GM12874 (cell line): ENCODE measurements around the gene RTP4.

Experiments used
- CTCF ChIP-seq: IDR thresholded peaks from 2 replicates; pipeline ENCODE4 v1.5.1; 2011; ENCODE audit warnings: low read depth, mild to moderate bottlenecking, control low read depth, low read length, moderate library complexity; ENCODE audit not compliant: insufficient read depth

The RTP4 gene

GRCh38 chr3:187368251-187369088 lies at the start of gene RTP4:
Gene RTP4 (plus strand): TSS chr3:187368385. CDS start chr3:187368442, 57 bp downstream.
- no peak for TF ChIP-seq CTCF

GRCh38 chr3:187318819-187319616 lies 49.2 kb upstream of the RTP4 start:
- peak; percentile 76 for TF ChIP-seq CTCF

- peak; percentile 89 for TF ChIP-seq CTCF
These were observed 48.4 kb upstream of the RTP4 start for GRCh38 chr3:187319699-187320302.

- no peak for TF ChIP-seq CTCF
These were observed 46.4 kb upstream of the RTP4 start for GRCh38 chr3:187321766-187322165.

- no peak for TF ChIP-seq CTCF
These were observed 45.9 kb upstream of the RTP4 start for GRCh38 chr3:187322291-187322690.

GRCh38 chr3:187323091-187323490 lies 45.1 kb upstream of the RTP4 start:
- no peak for TF ChIP-seq CTCF

- TF ChIP-seq CTCF, result no peak
These were observed 42.6 kb upstream of the RTP4 start for GRCh38 chr3:187325632-187326031.
